NCI-H2196 treated with DMSO at 0.1 percent for 48 hours (cell line): ENCODE measurements around the gene DAPK1.
"Not testable (repeated sequence)": the region's sequence is repeated elsewhere in the genome, so short reads cannot be mapped to it uniquely, and the experiment has no call there.

Experiments used
- DNase-seq: peaks from one replicate; lab custom pipeline; 2025; ENCODE audit not compliant: unreplicated experiment; lab: John Stamatoyannopoulos, UW

DAPK1 gene

GRCh38 chr9:87498046-87498810 lies 561 bp downstream of the DAPK1 start:
- DNase-seq = no peak

- no peak for DNase-seq
Measured at GRCh38 chr9:87498811-87499360, 1.2 kb downstream of the DAPK1 start.

- DNase-seq = no peak
Measured at GRCh38 chr9:87499424-87500017, 1.9 kb downstream of the DAPK1 start.

GRCh38 chr9:87500491-87501270 lies 3.0 kb downstream of the DAPK1 start:
- no peak for DNase-seq

- not testable (repeated sequence) for DNase-seq
Measured at GRCh38 chr9:87501271-87501656, 3.6 kb downstream of the DAPK1 start.

GRCh38 chr9:87501806-87502205 lies 4.1 kb downstream of the DAPK1 start:
- no peak for DNase-seq

- peak; percentile 24 for DNase-seq
Measured at GRCh38 chr9:87502391-87503221, 4.9 kb downstream of the DAPK1 start.

- DNase-seq = no peak
Measured at GRCh38 chr9:87503430-87503829, 5.8 kb downstream of the DAPK1 start.

GRCh38 chr9:87503927-87504326 lies 6.3 kb downstream of the DAPK1 start:
- no peak for DNase-seq

GRCh38 chr9:87504938-87505337 lies 7.3 kb downstream of the DAPK1 start:
- DNase-seq = no peak

GRCh38 chr9:87505869-87506678 lies 8.4 kb downstream of the DAPK1 start:
- DNase-seq = no peak

GRCh38 chr9:87507576-87507975 lies 9.9 kb downstream of the DAPK1 start:
- no peak for DNase-seq

GRCh38 chr9:87510252-87510683 lies 12.6 kb downstream of the DAPK1 start:
- no peak for DNase-seq

- DNase-seq = no peak
Measured at GRCh38 chr9:87512311-87512710, 14.6 kb downstream of the DAPK1 start.

- DNase-seq = no peak
Measured at GRCh38 chr9:87513161-87513560, 15.5 kb downstream of the DAPK1 start.

GRCh38 chr9:87513880-87514535 lies 16.3 kb downstream of the DAPK1 start:
- DNase-seq = no peak

- no peak for DNase-seq
Measured at GRCh38 chr9:87515006-87515405, 17.3 kb downstream of the DAPK1 start.

GRCh38 chr9:87515588-87516221 lies 18.0 kb downstream of the DAPK1 start:
- DNase-seq = no peak
